Vagina (tissue), 2 donors: ENCODE results near the gene SEMA4D.

Experiments
- POLR2A ChIP-seq, 2 donors: fragments of 450-650 bp; IDR thresholded peaks; one replicate each; pipeline ENCODE4 v1.6.1; 2017; ENCODE audit warnings: antibody characterized with exemption in 2 of 2, mild to moderate bottlenecking in 2 of 2, moderate library complexity in 2 of 2
- POLR2AphosphoS5 ChIP-seq, 2 donors: sonication (generic); formaldehyde crosslinking; IDR thresholded peaks; one replicate each; pipeline ENCODE4 v1.9.0; 2017; ENCODE audit warnings: antibody characterized with exemption in 2 of 2, mild to moderate bottlenecking in 2 of 2, low read depth in 1 of 2; ENCODE audit not compliant: insufficient read depth in 1 of 2
- TF ChIP-seq, protein P1 (sequence below), 3 experiments: fragments of 450-650 bp in 2 of 3; fragments of 200-600 bp in 1 of 3; sonication (generic) in 1 of 3; IDR thresholded peaks; one replicate each; pipeline ENCODE4 v1.5.1; 2017 to 2019; ENCODE audit warnings: antibody characterized with exemption in 3 of 3, mild to moderate bottlenecking in 2 of 3, moderate library complexity in 2 of 3

DNA sequence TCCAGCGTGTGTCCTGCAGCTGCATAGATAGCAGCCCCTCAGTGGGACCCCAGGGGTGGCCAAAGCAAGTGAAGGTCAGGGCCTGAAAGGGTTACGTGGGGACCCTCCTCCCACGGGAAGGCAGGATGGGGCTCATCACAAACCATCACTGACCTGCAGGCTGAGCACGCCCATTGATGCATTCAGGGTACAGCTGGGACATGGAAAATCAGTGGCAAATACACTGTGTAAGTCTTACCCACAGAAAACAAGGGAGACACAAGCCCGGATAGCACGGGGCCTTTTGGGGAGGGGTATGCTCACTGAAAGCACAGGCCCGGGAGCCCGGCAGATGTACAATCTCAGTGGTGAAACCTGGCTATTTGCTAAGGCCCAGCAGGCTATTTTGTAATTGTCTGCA lies 49.1 kb downstream of the SEMA4D start:
- TF ChIP-seq, protein P1, sequence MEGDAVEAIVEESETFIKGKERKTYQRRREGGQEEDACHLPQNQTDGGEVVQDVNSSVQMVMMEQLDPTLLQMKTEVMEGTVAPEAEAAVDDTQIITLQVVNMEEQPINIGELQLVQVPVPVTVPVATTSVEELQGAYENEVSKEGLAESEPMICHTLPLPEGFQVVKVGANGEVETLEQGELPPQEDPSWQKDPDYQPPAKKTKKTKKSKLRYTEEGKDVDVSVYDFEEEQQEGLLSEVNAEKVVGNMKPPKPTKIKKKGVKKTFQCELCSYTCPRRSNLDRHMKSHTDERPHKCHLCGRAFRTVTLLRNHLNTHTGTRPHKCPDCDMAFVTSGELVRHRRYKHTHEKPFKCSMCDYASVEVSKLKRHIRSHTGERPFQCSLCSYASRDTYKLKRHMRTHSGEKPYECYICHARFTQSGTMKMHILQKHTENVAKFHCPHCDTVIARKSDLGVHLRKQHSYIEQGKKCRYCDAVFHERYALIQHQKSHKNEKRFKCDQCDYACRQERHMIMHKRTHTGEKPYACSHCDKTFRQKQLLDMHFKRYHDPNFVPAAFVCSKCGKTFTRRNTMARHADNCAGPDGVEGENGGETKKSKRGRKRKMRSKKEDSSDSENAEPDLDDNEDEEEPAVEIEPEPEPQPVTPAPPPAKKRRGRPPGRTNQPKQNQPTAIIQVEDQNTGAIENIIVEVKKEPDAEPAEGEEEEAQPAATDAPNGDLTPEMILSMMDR (IDR thresholded peaks at IDR 0.05) = no peak
- TF ChIP-seq POLR2A (IDR thresholded peaks at IDR 0.05) (no peak), POLR2AphosphoS5 (IDR thresholded peaks at IDR 0.05; ENCODE audit: insufficient read depth in 1 of 2, low read depth in 1 of 2) (no peak)
